Measurements from ENCODE around the gene APP. TPM values are rescaled to one million over a fixed set of nuclear protein-coding genes. Genes with fewer than 3 reads are reported as not detected.

Gene APP
- total and polyA plus RNA-seq, 2 of the 13 experiments (the other 11 are each of a cell fraction or from before 2014, with no cell fraction given), result 70.6 to 262 TPM

GRCh38 chr21:26179501-26179900 is 8.9 kb upstream of the APP start:
- Histone ChIP-seq H3K36me3 (replicated peaks in 1 of 2; ENCODE audit: control insufficient read depth in 1 of 2, insufficient read depth in 2 of 2, low read length in 2 of 2) (no peaks in the 10 kb centered on the region), H2AFZ (ENCODE audit: low read length) (no peak overlapping the region), H3K27ac (ENCODE audit: extremely low read length, insufficient read depth, low read length) (no peak overlapping the region), H3K79me2 (ENCODE audit: insufficient read depth, low read length) (no peaks in the 10 kb centered on the region), H3K4me2 (ENCODE audit: low read depth, low read length) (no peak overlapping the region), H3K4me1 (ENCODE audit: insufficient read depth, low read length) (no peaks in the 10 kb centered on the region), H3K9me3 (ENCODE audit: low read length) (no peaks in the 10 kb centered on the region), H3K27me3 (ENCODE audit: control insufficient read depth in 1 of 2, insufficient read depth in 2 of 2, low read length in 2 of 2) (no peaks in the 10 kb centered on the region), H3K9ac (ENCODE audit: insufficient read depth, low read depth, low read length) (no peak overlapping the region), H4K20me1 (ENCODE audit: insufficient read depth, low read length) (no peaks in the 10 kb centered on the region), H3K4me3 (replicated peaks in 1 of 3; ENCODE audit: insufficient read depth in 1 of 3, low read depth in 2 of 3, low read length in 3 of 3) (no peak overlapping the region)
- BruUV-seq (replicated peaks), result no TSS peak
- whole genome bisulfite sequencing (ENCODE audit: low lambda C conversion rate), result 26% methylated on average over 4 of the region's 4 CpGs
- ChIA-PET POLR2A (no interaction called here), CTCF (ENCODE audit: low intra/inter-chr PET ratio, low total read pairs) (no interaction called here)
- intact Hi-C loops (cut with micrococcal nuclease; ENCODE audit: unreplicated experiment) (no loop called here), in situ Hi-C loops (cut with HindIII; ENCODE audit: extremely low pct_ligation_motif_present, low pct_unique_long_range_greater_than_20kb) (loop anchor here (10.0 kb wide), 1 partner anchor 295 kb away; no protein-coding TSS in a partner anchor)
- FAIRE-seq (no peak), DNase-seq (ENCODE audit: low spot score) (no peak), ATAC-seq (no peak)
- TF ChIP-seq ZZZ3 (CRISPR knock-in tag; IDR thresholded peaks at IDR 0.05; ENCODE audit: borderline replicate concordance), result no peak

GRCh38 chr21:26177746-26178426 is 7.3 kb upstream of the APP start:
- 11% methylated on average over 5 of the region's 5 CpGs for WGBS (ENCODE audit: low lambda C conversion rate)
- DNase-seq (ENCODE audit: low spot score) (no peak), ATAC-seq (no peak), FAIRE-seq (no peak)
- no peaks in the 10 kb centered on the region for H3K79me2 ChIP-seq (ENCODE audit: insufficient read depth, low read length)
- BruUV-seq (replicated peaks), result no TSS peak
- no peaks in the 10 kb centered on the region for H3K36me3 ChIP-seq (replicated peaks in 1 of 2; ENCODE audit: control insufficient read depth in 1 of 2, insufficient read depth in 2 of 2, low read length in 2 of 2)
- peaks cover 0 to 7% of the 10 kb centered on the region in 2 experiments; a peak in 1 of 5 replicates for H3K27me3 ChIP-seq (ENCODE audit: control insufficient read depth in 1 of 2, insufficient read depth in 2 of 2, low read length in 2 of 2)
- H3K9me3 ChIP-seq (ENCODE audit: low read length), result no peaks in the 10 kb centered on the region
- CTCF ChIA-PET (ENCODE audit: low intra/inter-chr PET ratio, low total read pairs), result no interaction called here
- H2AFZ ChIP-seq (ENCODE audit: low read length), result no peak overlapping the region
- intact Hi-C loops (cut with micrococcal nuclease; ENCODE audit: unreplicated experiment), result no loop called here
- no peak overlapping the region for H3K4me2 ChIP-seq (ENCODE audit: low read depth, low read length)
- H4K20me1 ChIP-seq (ENCODE audit: insufficient read depth, low read length), result no peaks in the 10 kb centered on the region
- H3K4me3 ChIP-seq (replicated peaks in 1 of 3; ENCODE audit: insufficient read depth in 1 of 3, low read depth in 2 of 3, low read length in 3 of 3), result no peak overlapping the region
- in situ Hi-C loops (cut with HindIII; ENCODE audit: extremely low pct_ligation_motif_present, low pct_unique_long_range_greater_than_20kb), result loop anchor here (10.0 kb wide), 1 partner anchor 293 kb away; no protein-coding TSS in a partner anchor
- no peaks in the 10 kb centered on the region for H3K4me1 ChIP-seq (ENCODE audit: insufficient read depth, low read length)
- no peak overlapping the region for H3K27ac ChIP-seq (ENCODE audit: extremely low read length, insufficient read depth, low read length)
- POLR2A ChIA-PET, result no interaction called here
- H3K9ac ChIP-seq (ENCODE audit: insufficient read depth, low read depth, low read length), result no peak overlapping the region
- TF ChIP-seq IKZF5 (CRISPR knock-in tag; IDR thresholded peaks at IDR 0.05) (no peak), HNRNPUL1 (IDR thresholded peaks at IDR 0.05; ENCODE audit: low read depth, low read length) (no peak), ZNF770 (CRISPR knock-in tag; IDR thresholded peaks at IDR 0.05) (no peak), KLF12 (CRISPR knock-in tag; IDR thresholded peaks at IDR 0.05; ENCODE audit: borderline replicate concordance) (no peak), TBP (CRISPR knock-in tag; IDR thresholded peaks at IDR 0.05) (no peak), ZNF839 (CRISPR knock-in tag; IDR thresholded peaks at IDR 0.05; ENCODE audit: borderline replicate concordance) (no peak), PHF5A (CRISPR knock-in tag; IDR thresholded peaks at IDR 0.05; ENCODE audit: low read depth, unreplicated experiment) (no peak), ATRX (CRISPR knock-in tag; IDR thresholded peaks at IDR 0.05; ENCODE audit: borderline replicate concordance) (no peak), SAP130 (CRISPR knock-in tag; IDR thresholded peaks at IDR 0.05; ENCODE audit: low read depth) (no peak), RBM39 (IDR thresholded peaks at IDR 0.05; ENCODE audit: low read depth, low read length, poor library complexity, severe bottlenecking) (no peak), POLR2G (IDR thresholded peaks at IDR 0.05; ENCODE audit: low read depth, low read length) (no peak), ARNT2 (CRISPR knock-in tag; IDR thresholded peaks at IDR 0.05; ENCODE audit: low read depth) (no peak), ZMYM4 (CRISPR knock-in tag; IDR thresholded peaks at IDR 0.05) (no peak), REL (CRISPR knock-in tag; conservative IDR thresholded peaks at IDR 0.05) (no peak), TARDBP (CRISPR knock-in tag; IDR thresholded peaks at IDR 0.05) (no peak)

Data from HepG2 (cell line).